Progenitor cell of endocrine pancreas (in vitro differentiated cells): Measurements from ENCODE around the gene KCNK2. TPM values are rescaled to one million over a fixed set of nuclear protein-coding genes. Genes with fewer than 3 reads are reported as not detected.

ENCODE experiments used
- DNase-seq: peaks from one replicate; pipeline ENCODE4 v3.0.0; 2021; ENCODE audit warnings: low spot score; ENCODE audit not compliant: unreplicated experiment
- H3K27ac Mint-ChIP-seq: 2 replicates; pipeline ENCODE4 v1.8.0; 2021; ENCODE audit warnings: mild to moderate bottlenecking, moderate library complexity, mixed read lengths
- H3K27me3 Mint-ChIP-seq: 2 replicates; pipeline ENCODE4 v1.8.0; 2021; ENCODE audit warnings: mixed read lengths
- H3K36me3 Mint-ChIP-seq: 2 replicates; pipeline ENCODE4 v1.8.0; 2022; ENCODE audit warnings: mixed read lengths; ENCODE audit not compliant: insufficient read depth
- H3K4me1 Mint-ChIP-seq: 2 replicates; pipeline ENCODE4 v1.8.0; 2021; ENCODE audit warnings: low read depth, mixed read lengths
- H3K4me3 Mint-ChIP-seq: 2 replicates; pipeline ENCODE4 v1.8.0; 2021; ENCODE audit warnings: low read depth, mild to moderate bottlenecking, moderate library complexity, mixed read lengths
- H3K9me3 Mint-ChIP-seq: 2 replicates; pipeline ENCODE4 v1.8.0; 2021; ENCODE audit warnings: low read depth, mixed read lengths
- CTCF ChIP-seq: fragments of 200-600 bp; sonication (generic); IDR thresholded peaks from one replicate; pipeline ENCODE4 v1.5.0; 2021; ENCODE audit warnings: antibody characterized with exemption, mild to moderate bottlenecking; ENCODE audit not compliant: unreplicated experiment
- total RNA-seq: library from RNA; stranded (reverse); gene quantifications from 2 replicates; pipeline ENCODE4 v1.2.1, GENCODE V29; 2021

KCNK2 gene
- total RNA-seq, 1 donor from 2014 or later, result 0.60 TPM

- DNase-seq, result no peak
- Mint-ChIP-seq H3K27me3 (no peaks in the 10 kb centered on the region), H3K27ac (no peak overlapping the region), H3K4me3 (no peak overlapping the region), H3K4me1 (no peaks in the 10 kb centered on the region), H3K9me3 (no peaks in the 10 kb centered on the region), H3K36me3 (no peaks in the 10 kb centered on the region)
- no peak for TF ChIP-seq CTCF
Measured at GRCh38 chr1:215273838-215274516, 191.4 kb downstream of the KCNK2 start.

- Mint-ChIP-seq H3K27me3 (no peaks in the 10 kb centered on the region), H3K4me1 (no peaks in the 10 kb centered on the region), H3K36me3 (no peaks in the 10 kb centered on the region), H3K27ac (no peak overlapping the region), H3K4me3 (no peak overlapping the region), H3K9me3 (no peaks in the 10 kb centered on the region)
- no peak for TF ChIP-seq CTCF
- DNase-seq, result no peak
Measured at GRCh38 chr1:215276582-215276981, 194.0 kb downstream of the KCNK2 start.

GRCh38 chr1:215277532-215277931 lies 195.0 kb downstream of the KCNK2 start:
- H3K27me3 Mint-ChIP-seq, result no peaks in the 10 kb centered on the region
- no peak overlapping the region for H3K27ac Mint-ChIP-seq
- DNase-seq, result no peak
- H3K9me3 Mint-ChIP-seq, result no peaks in the 10 kb centered on the region
- H3K4me3 Mint-ChIP-seq, result no peak overlapping the region
- no peaks in the 10 kb centered on the region for H3K4me1 Mint-ChIP-seq
- no peaks in the 10 kb centered on the region for H3K36me3 Mint-ChIP-seq
- no peak for TF ChIP-seq CTCF

- H3K27me3 Mint-ChIP-seq, result no peaks in the 10 kb centered on the region
- no peaks in the 10 kb centered on the region for H3K4me1 Mint-ChIP-seq
- H3K36me3 Mint-ChIP-seq, result no peaks in the 10 kb centered on the region
- DNase-seq, result no peak
- no peak overlapping the region for H3K4me3 Mint-ChIP-seq
- no peak for TF ChIP-seq CTCF
- no peaks in the 10 kb centered on the region for H3K9me3 Mint-ChIP-seq
- no peak overlapping the region for H3K27ac Mint-ChIP-seq
Measured at GRCh38 chr1:215279682-215280081, 197.1 kb downstream of the KCNK2 start.

GRCh38 chr1:215282557-215282956 lies 200.0 kb downstream of the KCNK2 start:
- Mint-ChIP-seq H3K27ac (no peak overlapping the region), H3K27me3 (no peaks in the 10 kb centered on the region), H3K36me3 (no peaks in the 10 kb centered on the region), H3K9me3 (no peaks in the 10 kb centered on the region), H3K4me3 (no peak overlapping the region), H3K4me1 (no peaks in the 10 kb centered on the region)
- DNase-seq, result no peak
- TF ChIP-seq CTCF, result no peak
